Dermis blood vessel endothelial cell (primary cell): ENCODE data around the gene CCDC198. TPM values are rescaled to one million over a fixed set of nuclear protein-coding genes. Genes with fewer than 3 reads are reported as not detected.

Experiments used
- DNase-seq: peaks from one replicate; pipeline ENCODE4 v3.0.0; 2010
- total RNA-seq: library from RNA; depleted of rRNA; stranded (reverse); fragments of >200 nt; gene quantifications from 2 replicates; pipeline ENCODE4 v1.2.3, GENCODE V29; 2014

CCDC198 gene
- total RNA-seq, 1 donor from 2014 or later = 0.51 TPM

DNA sequence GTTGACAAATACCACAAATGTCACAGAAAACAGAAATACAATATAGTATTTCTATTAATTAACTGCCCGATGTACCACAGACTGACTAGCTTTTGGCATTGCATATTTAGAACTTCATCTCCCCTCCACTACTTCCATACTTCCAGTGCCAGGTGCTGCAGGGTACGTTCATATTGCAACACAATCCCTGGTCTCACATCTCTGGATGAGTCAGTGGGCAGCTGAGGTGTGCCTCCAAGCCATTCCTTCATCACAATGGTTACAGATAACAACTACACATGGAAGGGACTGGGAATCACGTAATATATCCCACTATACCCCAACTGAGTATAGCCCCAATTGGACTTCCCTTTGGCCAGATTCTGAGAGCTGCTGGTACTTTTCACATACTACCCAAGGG lies 31.1 kb downstream of the CCDC198 start:
- DNase-seq = no peak

DNA sequence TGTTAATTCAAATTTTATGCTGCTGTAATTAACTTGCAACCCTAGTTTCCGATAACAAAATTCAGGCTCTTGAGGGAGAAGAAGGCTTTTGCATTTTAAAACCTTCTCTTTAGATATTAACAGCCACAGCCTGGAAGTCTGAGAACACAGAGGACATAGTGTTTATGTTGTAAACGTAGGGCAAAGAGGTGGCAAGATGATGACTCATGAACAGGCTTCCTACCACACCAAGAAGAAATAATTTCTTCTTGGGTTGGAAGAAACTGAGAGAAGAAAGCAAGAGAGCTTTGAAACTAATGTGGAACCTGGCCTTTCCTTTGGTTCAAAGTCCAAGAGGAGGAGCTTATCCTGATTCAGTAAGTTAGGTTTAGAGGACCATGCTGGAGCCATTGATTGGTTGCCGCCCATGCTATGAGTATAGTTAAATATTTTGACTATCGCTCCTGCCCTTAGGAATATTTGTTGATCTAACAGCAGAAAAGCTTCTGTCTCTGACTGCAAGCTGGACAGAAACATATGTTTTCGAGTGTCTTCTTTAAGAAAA lies 31.8 kb downstream of the CCDC198 start:
- DNase-seq = no peak

DNA sequence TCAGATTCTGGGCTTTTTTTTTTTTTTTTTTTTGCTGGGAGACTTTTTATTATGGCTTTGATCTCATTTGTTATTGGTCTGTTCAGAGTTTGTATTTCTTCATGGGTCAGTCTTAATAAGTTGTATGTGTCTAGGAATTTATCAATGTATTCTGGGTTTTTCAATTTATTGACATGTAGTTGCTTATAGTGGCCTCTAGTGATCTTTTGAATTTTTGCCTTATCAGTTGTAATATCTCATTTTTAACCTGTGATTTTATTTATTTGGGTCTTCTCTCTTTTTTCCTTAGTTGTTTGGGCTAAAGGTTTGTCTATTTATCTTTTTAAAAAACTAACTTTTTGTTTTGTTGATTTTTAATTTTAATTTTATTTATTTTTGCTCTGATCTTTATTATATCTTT lies 57.7 kb downstream of the CCDC198 start:
- DNase-seq = no peak

DNA sequence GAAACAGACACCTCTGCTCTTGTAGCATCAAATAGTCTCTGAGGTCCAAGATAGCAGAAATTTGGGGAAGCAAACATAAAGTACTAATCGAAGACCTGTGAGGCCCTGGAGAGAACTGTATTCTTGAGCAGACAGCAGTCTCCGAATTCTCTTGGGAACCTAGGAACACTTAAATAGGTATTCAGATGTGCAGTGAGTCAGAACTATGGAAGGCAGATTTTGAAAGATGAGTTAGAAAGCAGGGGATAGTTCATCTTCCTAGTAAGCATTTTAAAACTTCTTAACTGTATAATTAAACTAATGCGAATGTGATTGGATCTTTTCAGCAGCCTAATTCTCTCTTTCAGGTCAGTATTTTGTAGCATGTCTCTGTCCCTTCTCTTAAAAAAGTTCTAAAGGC lies 72.7 kb downstream of the CCDC198 start:
- no peak for DNase-seq

DNA sequence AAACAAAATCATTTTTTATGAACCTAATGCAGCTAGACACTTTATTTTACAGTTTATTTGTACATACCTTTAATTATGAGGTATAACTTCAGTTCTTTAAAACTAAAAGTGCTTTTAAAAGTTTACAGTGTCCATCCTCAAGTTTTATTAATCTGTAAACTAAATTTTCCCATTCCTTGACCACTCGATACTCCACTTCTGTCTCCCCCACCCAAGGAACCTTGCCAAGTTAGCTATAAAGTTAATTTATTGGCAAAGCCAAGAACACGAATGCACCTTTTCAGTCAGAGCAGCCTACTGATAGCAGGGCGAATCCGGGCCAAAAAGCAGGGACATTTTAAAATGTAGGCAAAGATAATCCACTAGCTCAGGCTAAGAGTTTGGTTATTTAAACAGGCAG lies 73.6 kb downstream of the CCDC198 start:
- no peak for DNase-seq

Other genes starting within 250 kb of the CCDC198 start
- 78.6 and 120 TPM in 2 replicates for gene EXOC5, start 225.0 kb downstream of the CCDC198 start, total RNA-seq
- 23.7 and 38.9 TPM in 2 replicates for gene AP5M1, start 224.9 kb downstream of the CCDC198 start, total RNA-seq
- gene NAA30, start 103.3 kb downstream of the CCDC198 start, total RNA-seq = 31.7 and 34.7 TPM in 2 replicates